Loucy (cell line): ENCODE results near the gene SPN.
"Not testable (repeated sequence)": the region's sequence is repeated elsewhere in the genome, so short reads cannot be mapped to it uniquely, and the experiment has no call there.

ENCODE experiments used
- H2AFZ ChIP-seq: fragments of 200-600 bp; sonication (generic); 2 replicates; pipeline ENCODE4 v1.6.0; 2016; ENCODE audit warnings: antibody characterized with exemption, mild to moderate bottlenecking, low read length, moderate library complexity
- H3F3A ChIP-seq: fragments of 200-600 bp; 2 replicates; pipeline ENCODE4 v1.6.0; 2016; ENCODE audit warnings: antibody characterized with exemption, low read depth, mild to moderate bottlenecking
- H3K27me3 ChIP-seq: fragments of 200-600 bp; sonication (generic); 2 replicates; pipeline ENCODE4 v1.6.1; 2014; ENCODE audit warnings: low read length, mild to moderate bottlenecking; ENCODE audit not compliant: insufficient read depth, poor library complexity, severe bottlenecking
- H3K36me3 ChIP-seq: fragments of 200-600 bp; sonication (generic); 2 replicates; pipeline ENCODE4 v1.6.1; 2016; ENCODE audit warnings: low read length; ENCODE audit not compliant: insufficient read depth
- H3K4me1 ChIP-seq: fragments of 200-600 bp; sonication (generic); 2 replicates; pipeline ENCODE4 v1.5.1; 2014; ENCODE audit warnings: low read length, mild to moderate bottlenecking; ENCODE audit not compliant: insufficient read depth, poor library complexity, severe bottlenecking
- H3K4me2 ChIP-seq: fragments of 200-600 bp; sonication (generic); 2 replicates; pipeline ENCODE4 v1.6.0; 2014; ENCODE audit warnings: antibody characterized with exemption, low read length, low read depth, mild to moderate bottlenecking; ENCODE audit not compliant: poor library complexity, severe bottlenecking
- H3K4me3 ChIP-seq: fragments of 200-600 bp; sonication (generic); 2 replicates; pipeline ENCODE4 v1.5.1; 2014; ENCODE audit warnings: low read length, mild to moderate bottlenecking, mixed read lengths; ENCODE audit not compliant: poor library complexity, severe bottlenecking
- H3K79me2 ChIP-seq: fragments of 200-600 bp; sonication (generic); 2 replicates; pipeline ENCODE4 v1.6.1; 2014; ENCODE audit warnings: low read length; ENCODE audit not compliant: insufficient read depth
- H3K9ac ChIP-seq: fragments of 200-600 bp; sonication (generic); 2 replicates; pipeline ENCODE4 v1.6.0; 2014; ENCODE audit warnings: mild to moderate bottlenecking, low read depth, low read length, moderate library complexity; ENCODE audit not compliant: poor library complexity, severe bottlenecking
- H3K9me2 ChIP-seq: fragments of 200-600 bp; sonication (generic); replicated peaks from 2 replicates; pipeline ENCODE4 v1.6.1; 2016; ENCODE audit warnings: low read depth, low read length, mixed read lengths
- H3K9me3 ChIP-seq: fragments of 200-600 bp; sonication (generic); 2 replicates; pipeline ENCODE4 v1.6.1; 2014; ENCODE audit warnings: mild to moderate bottlenecking, antibody characterized with exemption, low read length, low read depth; ENCODE audit not compliant: insufficient read depth
- H4K20me1 ChIP-seq: fragments of 200-600 bp; sonication (generic); 2 replicates; pipeline ENCODE4 v1.6.0; 2014; ENCODE audit warnings: antibody characterized with exemption, low read length, mild to moderate bottlenecking; ENCODE audit not compliant: insufficient read depth, poor library complexity, severe bottlenecking
- TF ChIP-seq, protein P1 (sequence below): fragments of 200-600 bp; sonication (generic); conservative IDR thresholded peaks from 2 replicates; pipeline ENCODE4 v1.5.1; 2014; ENCODE audit warnings: mild to moderate bottlenecking, antibody characterized with exemption, low read length

Gene SPN

DNA sequence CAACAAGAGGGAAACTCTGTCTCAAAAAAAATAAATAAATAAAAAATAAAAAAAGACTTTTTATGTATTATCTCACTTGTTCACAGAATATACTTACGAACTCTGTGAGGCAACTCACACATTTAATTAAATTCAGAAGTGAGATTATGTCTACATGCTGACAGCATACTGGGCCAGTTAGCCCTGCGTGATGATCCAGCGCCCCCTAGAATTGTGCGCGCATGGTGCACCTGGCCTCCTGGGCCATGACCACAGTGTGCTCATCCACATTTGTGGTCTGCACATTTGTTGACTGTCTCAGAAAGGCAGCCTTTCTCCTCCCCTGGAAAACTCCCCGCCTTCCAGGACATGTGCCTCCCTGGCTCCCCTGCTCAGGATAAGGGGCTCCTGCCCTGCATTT is 42.5 kb upstream of the SPN start:
- not testable (repeated sequence) for H3F3A ChIP-seq, H3K27me3 ChIP-seq, H4K20me1 ChIP-seq, H2AFZ ChIP-seq, H3K36me3 ChIP-seq, H3K79me2 ChIP-seq, H3K4me2 ChIP-seq, H3K9ac ChIP-seq, H3K4me1 ChIP-seq, H3K4me3 ChIP-seq, H3K9me2 ChIP-seq, H3K9me3 ChIP-seq
- TF ChIP-seq, protein P1, sequence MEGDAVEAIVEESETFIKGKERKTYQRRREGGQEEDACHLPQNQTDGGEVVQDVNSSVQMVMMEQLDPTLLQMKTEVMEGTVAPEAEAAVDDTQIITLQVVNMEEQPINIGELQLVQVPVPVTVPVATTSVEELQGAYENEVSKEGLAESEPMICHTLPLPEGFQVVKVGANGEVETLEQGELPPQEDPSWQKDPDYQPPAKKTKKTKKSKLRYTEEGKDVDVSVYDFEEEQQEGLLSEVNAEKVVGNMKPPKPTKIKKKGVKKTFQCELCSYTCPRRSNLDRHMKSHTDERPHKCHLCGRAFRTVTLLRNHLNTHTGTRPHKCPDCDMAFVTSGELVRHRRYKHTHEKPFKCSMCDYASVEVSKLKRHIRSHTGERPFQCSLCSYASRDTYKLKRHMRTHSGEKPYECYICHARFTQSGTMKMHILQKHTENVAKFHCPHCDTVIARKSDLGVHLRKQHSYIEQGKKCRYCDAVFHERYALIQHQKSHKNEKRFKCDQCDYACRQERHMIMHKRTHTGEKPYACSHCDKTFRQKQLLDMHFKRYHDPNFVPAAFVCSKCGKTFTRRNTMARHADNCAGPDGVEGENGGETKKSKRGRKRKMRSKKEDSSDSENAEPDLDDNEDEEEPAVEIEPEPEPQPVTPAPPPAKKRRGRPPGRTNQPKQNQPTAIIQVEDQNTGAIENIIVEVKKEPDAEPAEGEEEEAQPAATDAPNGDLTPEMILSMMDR = peak; percentile 45

DNA sequence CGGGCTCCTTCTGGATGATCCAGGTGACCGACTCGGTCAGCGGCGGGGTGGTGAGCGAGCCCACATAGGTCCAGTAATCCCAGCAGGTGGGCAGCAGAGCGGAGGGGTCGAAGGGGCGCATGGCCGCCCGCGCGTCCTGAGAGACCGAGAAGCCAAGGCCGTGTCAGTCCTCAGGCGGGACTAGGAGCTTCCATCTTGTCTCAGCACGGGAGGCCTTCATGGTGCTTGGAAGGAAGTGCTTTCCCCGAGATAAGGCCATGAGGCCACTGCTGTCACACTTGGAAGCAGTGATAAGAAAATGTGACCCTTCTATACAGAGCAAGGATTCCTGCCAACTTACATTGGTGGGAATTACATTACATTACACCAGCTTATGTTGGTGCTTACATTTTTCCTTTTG is 40.3 kb upstream of the SPN start:
- H3K4me3 ChIP-seq, H3K9me2 ChIP-seq, H4K20me1 ChIP-seq, H2AFZ ChIP-seq, H3K4me1 ChIP-seq, H3K9me3 ChIP-seq, H3K27me3 ChIP-seq, H3F3A ChIP-seq, H3K36me3 ChIP-seq, H3K79me2 ChIP-seq, H3K9ac ChIP-seq, H3K4me2 ChIP-seq: not testable (repeated sequence)

DNA sequence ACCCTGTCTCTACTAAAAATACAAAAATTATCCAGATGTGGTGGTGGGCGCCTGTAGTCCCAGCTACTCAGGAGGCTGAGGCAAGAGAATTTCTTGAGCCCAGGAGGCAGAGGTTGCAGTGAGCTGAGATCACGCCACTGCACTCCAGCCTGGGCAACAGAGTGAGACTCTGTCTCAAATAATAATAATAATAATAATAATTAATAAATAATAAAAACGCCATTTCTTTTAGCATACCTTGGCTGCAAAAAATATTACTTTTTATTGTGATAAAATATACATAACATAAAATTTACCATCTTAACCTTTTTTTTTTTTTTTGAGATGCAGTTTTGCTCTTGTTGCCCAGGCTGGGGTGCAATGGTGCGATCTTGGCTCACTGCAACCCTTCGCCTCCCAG is 39.8 kb upstream of the SPN start:
- not testable (repeated sequence) for H3K79me2 ChIP-seq, H3K4me1 ChIP-seq, H3K9ac ChIP-seq, H3K27me3 ChIP-seq, H3K4me3 ChIP-seq, H3K36me3 ChIP-seq, H3K4me2 ChIP-seq, H2AFZ ChIP-seq, H3K9me2 ChIP-seq, H3K9me3 ChIP-seq, H3F3A ChIP-seq, H4K20me1 ChIP-seq

DNA sequence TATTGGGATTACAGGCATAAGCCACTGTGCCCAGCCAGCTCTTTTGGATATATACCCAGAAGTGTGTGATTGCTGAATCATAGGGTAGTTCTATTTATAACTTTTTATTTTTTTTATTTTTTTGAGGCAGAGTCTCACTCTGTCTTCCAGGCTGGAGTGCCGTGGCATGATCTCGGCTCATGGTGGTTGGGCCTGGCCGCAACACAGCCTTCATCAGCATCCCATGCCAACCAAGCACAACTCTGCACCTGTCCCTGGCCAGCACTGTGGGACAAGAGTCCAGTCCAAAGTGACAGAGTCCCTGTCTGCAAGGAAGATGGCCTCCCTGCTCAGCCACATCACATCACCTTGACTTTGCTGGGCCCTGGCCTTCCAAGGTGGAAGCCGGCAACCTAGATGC is 37.9 kb upstream of the SPN start:
- not testable (repeated sequence) for H3F3A ChIP-seq, H3K4me3 ChIP-seq, H3K27me3 ChIP-seq, H3K36me3 ChIP-seq, H3K9ac ChIP-seq, H3K9me3 ChIP-seq, H3K79me2 ChIP-seq, H2AFZ ChIP-seq, H3K9me2 ChIP-seq, H4K20me1 ChIP-seq, H3K4me2 ChIP-seq
- peaks cover 10% of the 10 kb centered on the region for H3K4me1 ChIP-seq

DNA sequence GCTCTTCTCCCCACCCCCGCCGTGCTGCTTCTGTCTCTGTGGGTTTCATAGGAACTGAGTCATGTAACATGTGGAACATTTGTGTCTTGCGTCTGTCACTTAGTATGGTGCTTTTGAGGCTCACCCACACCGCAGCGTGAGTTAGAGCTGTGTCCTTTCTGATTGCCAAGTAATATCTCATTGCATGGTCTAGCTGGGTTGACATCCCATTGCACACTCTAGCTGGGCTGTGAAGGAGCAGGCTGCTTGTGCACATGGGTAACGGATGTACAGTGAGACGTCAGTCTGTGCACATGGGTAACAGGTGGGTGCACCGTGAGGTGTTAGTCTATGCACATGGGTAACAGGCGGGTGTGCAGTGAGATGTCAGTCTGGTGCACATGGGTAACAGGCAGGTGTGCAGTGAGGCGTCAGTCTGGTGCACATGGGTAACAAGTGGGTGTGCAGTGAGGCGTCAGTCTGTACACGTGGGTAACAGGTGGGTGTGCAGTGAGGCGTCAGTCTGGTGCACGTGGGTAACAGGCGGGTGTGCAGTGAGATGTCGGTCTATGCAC is 36.2 kb upstream of the SPN start:
- not testable (repeated sequence) for H4K20me1 ChIP-seq, H3K27me3 ChIP-seq, H3K9me2 ChIP-seq, H3K79me2 ChIP-seq, H3K9me3 ChIP-seq, H3F3A ChIP-seq, H2AFZ ChIP-seq, H3K36me3 ChIP-seq
- Histone ChIP-seq H3K4me1 (peaks cover 10% of the 10 kb centered on the region), H3K4me3 (peak overlapping the region; percentile 40), H3K9ac (peak overlapping the region; percentile 55), H3K4me2 (peak overlapping the region; percentile 65)

DNA sequence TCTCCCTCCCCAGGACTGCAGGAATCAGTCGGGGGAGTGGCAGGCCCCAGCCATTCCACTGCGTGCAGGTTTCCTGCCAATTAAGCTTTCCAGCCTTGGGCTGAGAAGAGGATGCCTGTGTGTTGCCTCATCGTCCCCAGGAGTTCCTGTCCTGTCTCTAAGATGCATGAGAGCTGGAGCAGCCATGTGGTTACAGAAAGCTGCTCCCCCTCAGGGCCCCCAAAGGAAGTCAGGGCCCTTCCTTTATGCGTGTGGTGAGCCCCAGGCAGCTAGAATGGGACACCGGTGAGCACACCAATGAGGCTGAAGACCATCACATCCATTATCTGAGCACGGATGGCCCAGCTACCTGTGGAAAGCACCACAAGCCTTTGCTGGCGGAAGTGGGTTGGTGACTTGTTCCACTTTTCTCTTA is 35.4 kb upstream of the SPN start:
- H3K4me1 ChIP-seq = peaks cover 10% of the 10 kb centered on the region
- peak overlapping the region; percentile 55 for H3K9ac ChIP-seq
- H3K4me2 ChIP-seq = peak overlapping the region; percentile 65
- H3K4me3 ChIP-seq = peak overlapping the region; percentile 40
- H2AFZ ChIP-seq, H3K9me2 ChIP-seq, H3F3A ChIP-seq, H3K27me3 ChIP-seq, H3K36me3 ChIP-seq, H3K79me2 ChIP-seq, H3K9me3 ChIP-seq, H4K20me1 ChIP-seq: not testable (repeated sequence)

DNA sequence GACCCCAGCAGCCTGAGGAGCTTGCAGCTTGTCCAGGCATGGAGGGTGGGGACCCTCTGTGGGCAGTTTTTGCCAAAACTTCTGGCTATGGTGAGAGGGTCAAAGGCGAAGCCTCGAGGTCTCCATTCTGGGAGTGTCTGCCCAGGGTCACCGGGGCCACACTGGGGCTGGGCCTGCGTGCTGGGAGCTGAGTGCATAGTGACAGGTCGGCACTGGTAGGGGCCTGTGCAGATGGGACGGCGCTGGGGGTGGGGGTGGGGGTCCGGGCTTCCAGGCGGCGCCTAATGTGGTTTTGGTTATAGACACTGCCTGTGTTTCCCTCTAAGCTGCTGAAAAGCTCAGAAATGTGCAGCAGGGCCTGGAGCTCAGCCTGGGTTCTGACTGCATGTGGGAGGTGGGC is 34.3 kb upstream of the SPN start:
- not testable (repeated sequence) for H3K9me3 ChIP-seq, H3K79me2 ChIP-seq, H3K9ac ChIP-seq, H3K9me2 ChIP-seq, H4K20me1 ChIP-seq, H3K27me3 ChIP-seq, H3K36me3 ChIP-seq, H2AFZ ChIP-seq, H3K4me3 ChIP-seq, H3F3A ChIP-seq, H3K4me2 ChIP-seq
- H3K4me1 ChIP-seq = peaks cover 10% of the 10 kb centered on the region
